GM21423 (cell line): ENCODE results near the gene TMEM119.
"Not testable (repeated sequence)": the region's sequence is repeated elsewhere in the genome, so short reads cannot be mapped to it uniquely, and the experiment has no call there.

ENCODE experiments used
- ATAC-seq: cut with Tn5 transposase; IDR thresholded peaks from one replicate; pipeline ENCODE4 v1.9.1; 2021; ENCODE audit warnings: mild to moderate bottlenecking, moderate library complexity; ENCODE audit not compliant: unreplicated experiment

The TMEM119 gene

DNA sequence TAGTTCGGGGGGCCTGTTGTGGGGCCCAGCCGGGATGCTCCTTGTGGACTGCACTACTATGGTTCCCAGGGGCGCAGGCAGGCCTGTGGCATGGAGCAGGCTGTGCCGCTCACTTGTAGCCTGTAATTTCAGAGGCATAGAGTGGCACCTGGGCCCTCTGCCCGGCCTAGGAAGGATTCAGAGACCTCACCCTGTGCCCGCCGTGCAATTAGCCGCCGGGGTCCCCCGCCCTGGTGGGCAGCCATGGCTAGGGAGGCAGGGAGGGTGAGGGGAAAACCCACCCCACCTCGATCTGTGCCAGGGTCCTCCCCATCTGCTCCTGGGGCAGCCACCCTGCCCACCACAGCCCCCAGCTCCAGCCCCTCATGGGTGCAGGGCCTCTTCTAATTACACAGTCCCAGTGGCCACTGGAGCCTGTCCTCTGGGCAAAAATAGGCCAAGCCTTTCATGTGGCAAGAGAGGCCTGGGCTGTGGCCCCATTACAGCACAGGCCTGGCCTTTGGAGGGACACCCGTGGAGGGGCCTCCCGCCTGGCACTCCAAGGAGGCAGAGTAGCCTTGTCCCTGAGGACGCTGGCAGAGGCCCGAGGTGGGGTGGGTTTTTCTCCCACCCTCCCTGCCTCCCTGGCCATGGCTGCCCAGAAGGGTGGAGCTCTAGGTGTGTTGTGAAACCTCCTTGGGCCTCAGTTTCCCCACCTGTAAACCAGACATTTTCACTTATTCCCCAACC, 5.3 kb upstream of the TMEM119 start:
- no peak for ATAC-seq

DNA sequence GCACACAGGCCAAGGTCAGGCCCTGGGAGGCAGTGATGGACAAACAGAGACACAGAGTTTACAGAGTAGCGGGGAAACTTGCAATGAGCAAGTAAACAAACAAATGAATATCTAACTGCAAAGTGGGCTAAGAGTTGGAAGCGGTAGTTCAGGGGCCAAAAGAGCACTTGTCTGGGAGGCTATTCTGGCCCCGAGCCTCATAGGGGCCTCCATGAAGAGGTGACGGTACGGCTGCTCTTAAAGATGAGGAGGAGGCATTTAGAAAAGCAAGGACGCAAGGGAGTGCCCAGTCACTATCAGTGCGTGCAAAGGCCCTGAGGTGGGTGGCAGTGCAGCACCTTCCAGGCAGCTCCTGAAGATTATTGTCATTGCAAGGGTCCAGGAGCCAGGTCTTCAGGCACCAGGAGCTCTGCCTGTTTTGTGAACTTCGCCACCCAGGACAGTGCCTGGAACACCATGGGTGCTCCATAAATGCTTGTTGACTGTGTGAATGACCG, 4.4 kb upstream of the TMEM119 start:
- no peak for ATAC-seq

DNA sequence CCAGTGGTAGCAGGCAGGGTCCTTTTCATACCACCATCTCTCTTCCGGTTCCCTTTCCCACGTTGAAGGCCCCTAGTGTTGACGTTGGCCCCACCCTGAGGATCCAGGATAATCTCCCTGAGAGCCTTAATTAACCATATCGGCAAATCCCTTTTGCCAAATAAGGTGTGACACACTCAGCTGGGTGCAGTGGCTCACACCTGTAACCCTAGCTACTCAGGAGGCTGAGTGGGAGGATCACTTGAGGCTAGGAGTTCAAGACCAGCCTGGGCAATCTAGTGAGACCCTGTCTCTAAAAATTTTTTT, 2.8 kb upstream of the TMEM119 start:
- ATAC-seq, result no peak

DNA sequence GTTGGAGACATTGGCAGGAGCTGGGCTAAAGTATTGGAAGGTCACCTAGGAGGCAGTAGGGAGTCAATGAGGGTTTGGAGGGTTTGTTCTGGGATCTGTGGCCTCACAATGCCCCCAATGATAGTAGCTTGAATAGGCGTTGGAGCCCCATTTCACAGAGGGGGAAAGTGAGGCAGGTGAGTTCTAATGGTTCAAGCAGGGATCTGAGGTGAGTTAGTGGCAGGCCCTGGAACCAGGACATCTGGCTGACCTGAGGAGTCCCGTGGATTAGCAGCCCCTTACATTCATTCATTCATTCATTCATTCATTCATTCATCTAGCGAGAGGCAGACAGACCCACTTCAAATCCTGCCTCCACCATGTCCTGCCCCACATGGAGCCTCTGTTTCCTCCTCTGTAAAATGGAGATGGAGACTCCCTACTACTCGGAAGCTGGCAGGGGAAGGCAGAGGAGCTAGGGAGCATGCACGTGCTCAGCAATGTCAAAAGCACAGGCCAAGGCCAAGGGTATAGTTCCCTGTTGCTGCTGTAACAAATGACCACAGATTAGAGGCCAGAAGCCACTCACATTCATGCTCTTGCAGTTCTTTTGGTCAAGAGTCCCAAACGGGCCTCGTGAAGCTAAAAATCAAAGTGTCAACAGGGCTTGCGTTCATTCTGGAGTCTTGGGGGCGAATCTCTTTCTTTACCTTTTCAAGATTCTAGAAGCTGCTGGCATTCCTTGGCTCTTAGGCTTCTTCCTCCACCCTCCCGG, 2.2 kb upstream of the TMEM119 start:
- no peak for ATAC-seq

DNA sequence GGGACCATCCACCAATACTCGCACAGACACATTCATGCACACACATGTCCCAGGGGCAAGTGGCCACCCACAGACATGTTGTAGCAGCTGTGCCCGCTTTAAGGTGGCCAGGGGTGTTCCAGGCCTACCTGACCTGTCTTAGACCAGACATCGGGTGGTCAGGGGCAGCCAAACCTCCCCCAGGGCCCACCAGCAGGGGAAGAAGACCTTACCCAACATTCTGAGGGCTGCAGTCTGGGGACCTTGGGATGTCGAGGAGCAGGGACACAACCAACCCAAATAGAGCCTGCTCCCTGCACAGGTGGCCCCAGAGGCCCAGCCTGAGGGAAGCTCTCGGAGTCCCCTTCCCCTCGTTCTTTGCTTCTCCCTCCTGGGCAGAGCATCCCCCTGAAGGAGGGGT, 1.7 kb upstream of the TMEM119 start:
- no peak for ATAC-seq

DNA sequence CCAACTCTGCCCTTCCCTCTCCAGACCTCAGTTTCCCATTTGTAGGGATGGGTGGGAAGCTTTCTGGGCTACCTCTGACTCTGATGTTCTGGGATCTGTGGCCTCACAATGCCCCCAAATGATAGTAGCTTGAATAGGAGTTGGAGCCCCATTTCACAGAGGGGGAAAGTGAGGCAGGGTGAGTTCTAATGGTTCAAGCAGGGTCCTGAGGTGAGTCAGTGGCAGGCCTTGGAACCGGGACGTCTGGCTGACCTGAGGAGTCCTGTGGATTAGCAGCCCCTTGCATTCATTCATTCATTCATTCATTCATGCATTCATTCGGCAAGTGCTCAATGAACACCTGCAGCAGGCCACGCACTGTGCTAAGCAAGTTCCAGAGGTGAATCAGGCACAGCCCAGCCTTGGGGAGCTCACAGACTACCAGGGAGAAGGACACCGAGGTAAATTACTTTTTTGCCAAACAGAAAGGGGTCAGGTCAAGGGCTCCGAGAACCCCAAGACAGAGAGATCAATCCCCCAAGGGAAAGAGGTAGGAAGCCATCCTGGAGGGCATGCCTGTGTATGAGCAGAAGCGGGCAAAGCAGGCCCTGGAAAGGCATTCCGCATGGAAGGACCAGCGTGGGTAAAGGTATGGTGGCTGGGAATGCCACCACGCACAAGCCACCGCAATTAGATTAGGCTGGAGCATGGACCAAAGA, 818 bp upstream of the TMEM119 start:
- no peak for ATAC-seq

DNA sequence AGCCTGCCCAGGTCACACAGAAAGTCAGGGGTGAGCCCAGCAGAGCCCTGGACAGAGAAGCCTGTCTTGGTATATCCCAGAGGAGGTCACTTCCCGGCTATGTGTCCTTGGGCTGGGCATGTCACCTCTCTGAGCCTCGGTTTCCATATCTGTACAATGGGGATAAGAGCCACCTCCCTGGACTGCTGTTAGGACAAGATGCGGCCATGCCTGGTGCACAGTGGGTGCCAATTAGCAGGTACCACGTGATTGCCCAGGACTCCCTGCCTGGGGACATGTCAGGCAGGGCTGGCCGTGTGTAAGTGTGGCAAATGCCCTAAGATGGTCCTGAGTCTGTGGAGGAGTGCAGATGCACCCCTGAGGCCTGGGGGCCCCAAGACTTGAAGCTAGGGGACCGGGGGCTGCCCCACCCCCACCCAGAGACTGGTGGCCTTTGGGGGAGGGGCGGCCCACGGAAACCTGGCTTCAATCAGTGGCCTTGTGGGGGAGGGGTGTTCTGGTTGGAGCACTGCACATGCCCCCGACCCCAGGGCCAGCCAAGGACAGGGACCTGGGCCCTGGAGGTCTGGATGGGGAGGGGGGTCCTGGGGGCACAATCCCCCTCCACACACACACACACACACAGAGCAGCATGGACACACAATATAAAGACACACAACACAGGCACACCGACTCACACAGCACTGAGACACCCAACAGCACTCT, 878 bp downstream of the TMEM119 start:
- ATAC-seq, result no peak

DNA sequence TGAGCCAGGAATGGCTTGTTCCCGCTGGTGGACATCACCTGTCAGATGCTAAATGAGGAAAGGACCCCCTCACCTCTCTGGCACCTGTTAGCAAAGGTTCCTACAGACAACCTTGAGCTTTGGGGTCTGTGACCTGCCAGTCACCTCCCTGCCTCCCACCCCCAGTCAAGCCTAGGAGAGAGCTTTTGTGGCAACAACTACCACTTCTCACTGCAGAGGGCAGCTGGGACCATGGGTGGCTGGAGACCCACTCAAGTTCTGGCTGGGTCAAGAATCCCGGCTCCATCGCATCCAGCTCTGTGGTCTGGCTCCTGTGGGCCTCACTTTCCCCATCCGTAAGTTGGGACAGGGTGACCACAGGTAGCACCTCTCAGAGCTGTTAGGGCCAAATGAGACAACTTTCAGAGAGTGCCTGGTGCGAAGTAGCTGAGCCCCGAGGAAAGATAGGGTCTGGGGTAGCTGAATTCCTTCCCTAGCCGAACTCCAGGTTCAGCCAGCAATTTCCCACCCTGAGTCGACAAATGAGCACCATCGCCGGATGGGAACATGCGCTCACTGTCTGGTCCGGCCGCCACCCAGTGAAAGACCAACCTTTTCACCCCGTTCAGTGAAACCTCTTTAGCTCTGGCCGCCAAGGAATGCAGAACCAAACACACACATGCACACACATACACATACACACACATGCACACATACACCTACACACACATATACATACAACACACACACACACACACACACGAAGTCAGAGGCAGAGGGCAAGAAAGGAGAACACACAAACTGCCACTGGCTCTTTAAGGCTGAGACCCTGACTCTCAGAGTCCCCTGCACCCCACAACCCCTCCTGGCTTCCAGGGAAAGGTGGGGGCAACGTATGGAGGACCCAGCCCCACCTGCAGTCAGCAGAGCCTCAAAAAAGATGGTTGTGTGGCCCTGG, 1.9 kb downstream of the TMEM119 start:
- ATAC-seq, result no peak

DNA sequence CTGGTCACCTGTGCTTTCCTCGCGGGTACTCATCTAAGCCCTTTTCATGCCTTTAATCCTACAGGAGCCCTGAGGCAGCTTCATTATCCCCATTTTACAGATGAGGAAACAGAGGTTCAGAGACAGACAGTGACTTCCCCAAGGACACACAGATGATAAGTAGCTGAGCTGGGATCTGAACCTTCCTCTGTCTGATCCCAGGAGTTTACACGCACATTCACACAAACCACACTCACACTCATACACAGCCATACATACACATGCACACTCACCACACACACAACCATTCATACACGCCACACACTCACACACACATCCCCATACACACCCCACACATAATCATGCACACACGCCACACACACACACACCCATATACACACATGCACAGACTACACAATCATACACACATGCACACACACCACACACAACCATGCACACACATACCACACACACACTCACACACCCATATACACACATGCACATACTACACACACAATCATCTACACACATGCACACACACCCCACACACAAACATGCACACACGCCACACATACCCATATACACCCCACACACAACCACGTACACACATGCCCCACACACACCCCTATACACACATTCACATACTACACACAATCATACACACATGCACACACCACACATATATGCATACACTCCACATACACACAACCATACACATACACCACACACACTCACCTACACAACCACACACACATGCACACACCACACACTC, 2.7 kb downstream of the TMEM119 start:
- no peak for ATAC-seq

DNA sequence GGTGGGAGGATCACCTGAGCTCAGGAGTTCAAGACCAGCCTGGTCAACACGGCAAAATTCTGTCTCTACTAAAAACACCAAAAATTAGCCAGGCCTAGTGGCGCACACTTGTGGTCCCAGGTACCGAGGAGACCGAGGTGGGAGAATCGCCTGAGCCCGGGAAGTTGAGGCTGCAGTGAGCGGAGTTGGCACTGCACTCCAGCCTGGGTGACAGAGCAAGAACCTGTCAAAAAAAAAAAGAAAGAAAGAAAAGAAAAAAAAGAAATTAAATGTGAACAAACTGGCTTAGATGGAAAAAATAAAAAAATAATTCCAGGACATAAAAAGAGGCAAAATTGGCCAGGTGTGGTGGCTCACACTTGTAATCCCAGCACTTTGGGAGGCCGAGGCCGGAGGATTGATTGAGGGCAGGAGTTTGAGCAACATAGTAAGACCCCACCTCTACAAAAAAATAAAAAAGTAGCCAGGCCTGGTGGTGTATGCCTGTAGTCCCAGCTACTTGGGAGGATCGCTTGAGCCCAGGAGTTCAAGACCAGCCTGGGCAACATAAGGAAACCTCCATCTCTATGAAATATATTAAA, 3.5 kb downstream of the TMEM119 start:
- no peak for ATAC-seq

DNA sequence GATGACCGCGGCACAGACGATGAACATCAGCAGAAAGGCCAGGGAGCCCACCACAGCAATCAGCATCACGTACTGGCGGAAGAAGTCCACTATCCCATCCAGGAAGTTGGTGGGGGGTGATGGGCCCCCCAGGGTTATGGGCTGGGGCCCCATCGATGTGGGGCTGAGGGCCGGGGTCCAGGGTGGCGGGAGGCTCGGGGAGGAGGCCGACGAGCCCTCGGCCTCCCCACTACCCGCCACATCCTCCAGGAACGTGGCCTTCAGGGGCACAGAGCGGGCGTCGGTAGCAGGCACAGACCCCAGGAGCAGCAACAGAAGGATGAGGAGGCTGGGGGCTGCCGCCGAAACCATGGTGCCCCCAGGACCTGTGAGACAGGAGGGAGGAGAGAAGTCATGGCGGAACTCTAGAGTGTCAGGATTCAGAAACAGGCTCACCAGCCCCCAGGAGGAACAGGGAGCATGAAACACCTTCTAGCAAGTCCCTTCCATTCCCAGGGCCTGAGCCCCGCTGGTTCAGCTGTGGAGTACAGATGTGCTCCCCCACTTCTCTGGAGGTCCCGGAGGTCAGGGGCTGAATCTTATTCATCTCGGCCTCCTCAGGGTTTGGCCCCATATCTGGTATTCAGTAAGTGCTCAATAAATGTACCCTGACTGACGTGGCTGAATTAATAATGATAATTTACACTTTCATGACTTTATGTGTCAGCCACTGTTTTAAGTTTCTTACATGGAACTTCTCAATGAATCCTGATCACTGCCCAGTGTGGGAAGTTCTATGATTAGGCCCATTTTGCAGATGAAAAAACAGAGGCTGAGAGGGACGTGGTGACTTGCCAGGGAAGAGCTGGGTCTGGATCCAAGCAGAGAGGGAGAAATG, 5.6 kb downstream of the TMEM119 start:
- ATAC-seq, result no peak

DNA sequence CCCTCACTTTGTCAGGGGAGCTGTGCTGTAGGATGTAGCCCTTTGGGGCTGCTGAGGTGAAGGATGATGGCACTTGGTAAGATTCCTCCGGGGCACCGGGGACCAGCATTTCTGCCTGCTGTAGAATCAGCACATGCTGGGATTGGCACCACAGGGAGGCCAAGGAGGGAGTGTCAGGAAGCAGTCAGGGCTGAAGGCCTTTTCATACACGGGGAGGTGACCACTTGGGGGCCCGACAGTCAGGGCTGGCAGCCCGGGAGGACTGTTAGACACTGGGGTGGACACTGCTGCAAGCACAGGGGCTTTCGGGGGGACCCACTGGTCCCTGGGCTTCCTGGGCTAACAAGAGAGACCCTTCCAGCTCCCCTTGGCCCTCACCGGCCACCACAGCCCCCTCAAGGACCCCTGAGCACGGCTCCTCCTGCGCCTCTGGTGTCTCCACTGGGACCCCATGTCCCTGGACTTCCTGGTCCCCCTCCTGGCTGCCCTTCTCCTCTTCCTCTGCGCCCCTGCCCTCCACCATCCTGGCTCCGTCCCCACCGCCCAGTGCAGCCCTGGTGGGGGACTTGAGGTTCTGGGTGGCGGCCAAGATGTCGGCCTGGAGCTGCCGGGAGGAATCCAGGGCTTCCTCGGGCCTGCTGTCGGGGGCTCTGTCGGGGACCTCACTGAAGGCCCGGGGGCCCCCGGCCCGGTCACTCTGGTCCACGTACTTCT, 6.5 kb downstream of the TMEM119 start:
- ATAC-seq, result no peak

DNA sequence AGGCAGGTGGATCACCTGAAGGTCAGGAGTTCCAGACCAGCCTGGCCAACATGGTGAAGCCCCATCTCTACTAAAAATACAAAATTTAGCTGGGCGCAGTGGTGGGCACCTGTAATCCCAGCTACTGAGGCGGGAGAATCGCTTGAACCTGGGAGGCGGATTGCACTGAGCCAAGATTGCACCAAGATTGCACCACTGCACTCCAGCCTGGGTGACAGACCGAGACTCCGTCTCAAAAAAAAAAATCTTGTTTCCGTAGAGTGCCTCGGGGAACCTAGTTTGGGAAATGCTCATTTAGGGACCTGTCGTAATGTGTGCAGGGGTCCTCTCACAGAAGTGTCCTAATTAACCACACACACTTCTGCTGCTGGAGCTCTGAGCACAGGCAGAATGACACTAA, 7.4 kb downstream of the TMEM119 start:
- ATAC-seq, result not testable (repeated sequence)

DNA sequence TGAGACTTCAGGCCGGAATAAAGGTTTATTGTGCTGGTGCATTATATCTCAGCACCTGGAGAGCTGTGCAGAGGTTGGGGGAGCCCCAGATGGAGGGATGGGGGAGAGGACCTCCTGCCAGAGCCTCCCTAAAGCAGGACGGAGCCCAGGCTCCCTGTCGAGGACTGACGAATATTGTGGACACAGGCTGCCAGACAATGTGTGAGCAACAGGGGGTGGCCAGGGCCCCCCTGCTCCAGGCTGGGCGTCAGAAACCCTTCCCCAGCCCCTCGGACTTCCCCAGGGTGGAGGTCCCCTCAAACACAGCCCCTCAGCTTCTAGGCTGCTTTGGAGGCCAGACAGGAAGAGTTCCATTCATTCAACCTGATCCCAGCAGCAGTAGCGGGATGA, 8.0 kb downstream of the TMEM119 start:
- no peak for ATAC-seq

DNA sequence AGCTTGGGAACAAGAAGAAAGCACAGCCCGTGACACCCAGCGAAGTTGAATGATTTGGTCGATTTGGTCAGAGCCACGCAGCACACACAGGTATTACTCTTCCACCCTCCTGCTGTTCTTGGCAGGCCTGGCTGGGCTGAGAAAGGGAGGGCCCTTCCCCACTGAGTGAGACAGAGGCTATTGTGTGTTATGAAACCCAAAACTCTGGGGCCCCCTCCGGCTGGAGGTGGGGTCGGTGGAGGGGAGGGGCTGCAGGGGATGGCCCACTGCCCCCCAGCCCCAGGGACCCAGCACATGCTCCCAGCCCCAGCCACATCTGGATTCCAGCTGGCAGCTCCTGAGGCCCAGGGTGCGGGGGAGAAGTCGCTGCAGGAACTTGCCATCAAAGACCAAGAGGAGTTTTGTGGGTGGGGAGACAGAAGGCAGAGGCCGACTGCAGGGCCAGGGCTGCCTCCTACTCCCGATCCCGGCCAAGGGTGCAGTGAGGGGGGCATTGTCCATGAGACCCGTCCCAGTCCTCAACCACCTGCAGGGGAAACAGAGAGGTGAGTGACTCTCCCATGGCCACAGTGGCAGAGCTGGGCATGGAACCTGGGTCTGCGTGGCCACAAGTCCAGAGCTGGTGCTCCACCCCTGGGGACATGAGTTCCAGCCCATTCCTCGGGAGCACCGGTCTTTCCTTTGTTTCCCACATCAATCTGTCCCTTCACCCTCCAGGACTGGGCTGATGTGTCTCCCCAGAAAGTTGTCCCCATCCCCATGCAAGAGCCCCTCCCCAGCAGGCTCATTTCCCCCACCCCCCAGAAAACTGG, 8.7 kb downstream of the TMEM119 start:
- no peak for ATAC-seq

DNA sequence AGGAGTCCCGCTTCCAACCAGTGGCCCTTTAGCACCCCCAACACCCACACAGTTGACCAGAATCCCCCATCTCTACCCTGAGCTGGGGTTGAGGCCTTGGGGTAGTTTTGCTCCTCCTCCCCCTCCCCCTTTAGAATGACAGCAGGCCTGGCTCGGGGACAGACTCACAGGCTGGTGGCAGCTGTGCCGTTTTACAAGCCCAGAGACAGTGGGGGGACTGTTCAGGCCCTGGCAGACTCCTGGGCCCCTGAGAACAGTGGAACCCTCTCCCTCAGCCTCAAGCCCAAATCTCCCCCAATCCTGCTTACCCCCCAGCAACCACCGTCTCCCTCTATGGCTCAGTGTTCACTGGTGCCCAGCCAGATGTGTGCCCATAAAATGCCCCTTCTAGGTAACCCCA, 10.1 kb downstream of the TMEM119 start:
- no peak for ATAC-seq

DNA sequence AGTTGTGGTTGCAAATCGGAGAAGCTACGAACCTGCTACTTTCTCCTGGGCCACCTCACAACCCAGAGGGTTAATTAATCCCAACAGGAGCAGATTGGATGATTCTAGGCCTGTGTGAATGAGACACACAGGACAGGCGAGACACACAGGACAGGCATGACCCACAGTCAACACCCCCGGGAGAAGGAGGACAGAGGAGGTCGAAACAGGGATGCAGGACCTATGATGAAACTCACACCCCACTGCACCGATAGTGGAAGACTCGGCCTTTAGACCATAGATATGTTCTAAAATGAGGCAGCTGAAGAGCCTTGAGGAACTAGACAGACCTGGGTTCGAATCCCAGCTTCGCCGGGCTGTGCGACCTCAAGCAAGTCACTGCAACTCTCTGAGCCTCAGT, 11.6 kb downstream of the TMEM119 start:
- no peak for ATAC-seq
